Measurements from ENCODE around the gene MPZL2. TPM values are rescaled to one million over a fixed set of nuclear protein-coding genes. Genes with fewer than 3 reads are reported as not detected.

The MPZL2 gene
- total and polyA plus RNA-seq, 9 of the 15 experiments (the other 6 are each of a cell fraction or from before 2014, with no cell fraction given) = 0.09 to 0.28 (median 0.18) TPM; not detected in 2

GRCh38 chr11:118240999-118241763, 22.9 kb downstream of the MPZL2 start (continued):
- no peak for TF ChIP-seq ZNF263 (CRISPR knock-in tag; IDR thresholded peaks at IDR 0.05; ENCODE audit: borderline replicate concordance)
- no peak for TF ChIP-seq ZNF324 (CRISPR knock-in tag; IDR thresholded peaks at IDR 0.05)
- TF ChIP-seq ZNF318 (IDR thresholded peaks at IDR 0.05; ENCODE audit: borderline replicate concordance in 1 of 2, low read depth in 1 of 2) = peak in 1 of 2 experiments; percentile 38; a peak in 3 of 4 replicates
- 0 out of 2 replicates have a peak, but pooled peaks have one; percentile 14 for TF ChIP-seq ARID3A (IDR thresholded peaks at IDR 0.05; ENCODE audit: borderline replicate concordance, low read depth, low read length)
- TF ChIP-seq TRIM24 (IDR thresholded peaks at IDR 0.05) = peak; percentile 92 to 94
- 0 out of 2 replicates have a peak, but pooled peaks have one; percentile 20 for TF ChIP-seq EP400 (IDR thresholded peaks at IDR 0.05)
- no peak for TF ChIP-seq ZNF133 (CRISPR knock-in tag; IDR thresholded peaks at IDR 0.05)
- peak; percentile 95 for TF ChIP-seq CBFA2T2 (conservative IDR thresholded peaks at IDR 0.05)
- TF ChIP-seq HSF4 (CRISPR knock-in tag; IDR thresholded peaks at IDR 0.05; ENCODE audit: borderline replicate concordance) = no peak
- no peak for TF ChIP-seq ZNF184 (CRISPR knock-in tag; IDR thresholded peaks at IDR 0.05)
- peak; percentile 67 for TF ChIP-seq GABPA (tag; conservative IDR thresholded peaks at IDR 0.05; ENCODE audit: low read depth)
- TF ChIP-seq NCOA2 (IDR thresholded peaks at IDR 0.05; ENCODE audit: partially characterized antibody in 2 of 2) = peak in 1 of 2 experiments; percentile 47
- TF ChIP-seq KDM1A (IDR thresholded peaks at IDR 0.05) = peak; percentile 99
- peak; percentile 60; the same call in 1 of the 2 replicates for TF ChIP-seq ZBTB9 (CRISPR knock-in tag; IDR thresholded peaks at IDR 0.05)

All from K562 (cell line).